DND-41 (cell line): ENCODE results near the gene ZNF277.

ENCODE experiments used
- CTCF ChIP-seq: IDR thresholded peaks from 2 replicates; pipeline ENCODE4 v1.5.1; 2012; ENCODE audit warnings: borderline replicate concordance, low read length, moderate library complexity, mild to moderate bottlenecking; ENCODE audit not compliant: poor library complexity, severe bottlenecking; ENCODE audit errors: extremely low read depth
- EZH2 ChIP-seq: IDR thresholded peaks from 3 replicates; pipeline ENCODE4 v1.6.1; 2012; ENCODE audit warnings: borderline replicate concordance, low read depth, mild to moderate bottlenecking, moderate library complexity, low read length, inconsistent platforms; ENCODE audit not compliant: severe bottlenecking

GRCh38 chr7:112176241-112176640 lies 30.3 kb upstream of the ZNF277 start:
- TF ChIP-seq CTCF: no peak
- no peak for TF ChIP-seq EZH2
